OCI-LY7 (cell line): ENCODE results near the gene RPTN. TPM values are rescaled to one million over a fixed set of nuclear protein-coding genes. Genes with fewer than 3 reads are reported as not detected.
A peak's percentile ranks its signal among the peaks of the same experiment; 100 is the strongest.

ENCODE experiments used
- BruUV-seq: library from RNA; stranded (reverse); fragments of 400-500 nt; replicated peaks from 2 replicates; lab custom pipeline; 2021; lab: Mats Ljungman, UMichigan
- CTCF ChIA-PET: fragments of 300-600 bp; sonication (Branson Sonifier 250); formaldehyde crosslinking; loops from one replicate; lab custom pipeline; 2022; ENCODE audit warnings: antibody characterized with exemption; ENCODE audit not compliant: unreplicated experiment; lab: Charles Lee
- POLR2A ChIA-PET: fragments of 300-600 bp; sonication (Branson Sonifier 250); formaldehyde crosslinking; loops from one replicate; lab custom pipeline; 2022; ENCODE audit warnings: antibody characterized with exemption; lab: Charles Lee
- DNase-seq: peaks from one replicate; pipeline ENCODE4 v3.0.0-alpha.2; 2015; ENCODE audit warnings: low spot score
- H2AFZ ChIP-seq: fragments of 200-600 bp; sonication (generic), shearing (Covaris generic); 2 replicates; pipeline ENCODE4 v1.6.1; 2014; ENCODE audit warnings: mild to moderate bottlenecking, antibody characterized with exemption, low read length, moderate library complexity
- H3K27ac ChIP-seq: fragments of 200-600 bp; sonication (generic); 2 replicates; pipeline ENCODE4 v1.5.1; 2014; ENCODE audit warnings: mixed run types, low read depth, mild to moderate bottlenecking, moderate library complexity, low read length, inconsistent platforms; ENCODE audit not compliant: poor library complexity, severe bottlenecking
- H3K36me3 ChIP-seq: fragments of 200-600 bp; sonication (generic); 2 replicates; pipeline ENCODE4 v1.6.1; 2014; ENCODE audit warnings: mild to moderate bottlenecking, antibody characterized with exemption, low read length, moderate library complexity, mixed read lengths; ENCODE audit not compliant: insufficient read depth
- H3K4me1 ChIP-seq: fragments of 200-600 bp; sonication (generic); 2 replicates; pipeline ENCODE4 v1.5.1; 2014; ENCODE audit warnings: mild to moderate bottlenecking, low read length; ENCODE audit not compliant: insufficient read depth, poor library complexity, severe bottlenecking
- H3K4me2 ChIP-seq: fragments of 200-600 bp; sonication (generic); 2 replicates; pipeline ENCODE4 v1.6.1; 2014; ENCODE audit warnings: mild to moderate bottlenecking, low read length
- H3K4me3 ChIP-seq: fragments of 200-600 bp; sonication (generic); 2 replicates; pipeline ENCODE4 v1.5.1; 2014; ENCODE audit warnings: mild to moderate bottlenecking, low read depth, low read length; ENCODE audit not compliant: poor library complexity, severe bottlenecking
- H3K79me2 ChIP-seq: fragments of 200-600 bp; sonication (generic); 2 replicates; pipeline ENCODE4 v1.6.1; 2016; ENCODE audit warnings: low read depth, mild to moderate bottlenecking, low read length, moderate library complexity, mixed read lengths; ENCODE audit not compliant: insufficient read depth
- H3K9me2 ChIP-seq: fragments of 200-600 bp; sonication (generic); 2 replicates; pipeline ENCODE4 v1.6.1; 2016; ENCODE audit warnings: mild to moderate bottlenecking, low read length, mixed read lengths; ENCODE audit not compliant: insufficient read depth
- H3K9me3 ChIP-seq: fragments of 200-600 bp; sonication (generic); 2 replicates; pipeline ENCODE4 v1.6.1; 2014; ENCODE audit warnings: mild to moderate bottlenecking, mixed run types, low read length, mixed read lengths
- H4K20me1 ChIP-seq: fragments of 200-600 bp; sonication (generic); 2 replicates; pipeline ENCODE4 v1.6.1; 2014; ENCODE audit warnings: mild to moderate bottlenecking, antibody characterized with exemption, low read length, moderate library complexity, mixed read lengths; ENCODE audit not compliant: insufficient read depth
- EZH2phosphoT487 ChIP-seq: fragments of 200-600 bp; sonication (generic); IDR thresholded peaks from 2 replicates; pipeline ENCODE4 v1.6.1; 2018; ENCODE audit warnings: low read depth, borderline replicate concordance, mild to moderate bottlenecking, mixed run types, antibody characterized with exemption, low read length, moderate library complexity, mixed read lengths
- intact Hi-C: fragments of 100-400 bp; cut with micrococcal nuclease; formaldehyde crosslinking; loops from one replicate; pipeline ENCODE4 v1.10.0; 2022; ENCODE audit not compliant: unreplicated experiment
- total RNA-seq, 2 experiments: library from RNA; depleted of rRNA in 1 of 2; stranded (reverse); fragments of >200 nt in 1 of 2; shearing (Covaris generic) in 1 of 2; gene quantifications; 2 replicates each; pipeline ENCODE4 v1.2.3, GENCODE V29; 2014 to 2022
- TF ChIP-seq, protein P1 (sequence below): fragments of 200-600 bp; sonication (generic); conservative IDR thresholded peaks from 2 replicates; pipeline ENCODE4 v1.5.1; 2014; ENCODE audit warnings: mild to moderate bottlenecking, antibody characterized with exemption, low read length, moderate library complexity, mixed read lengths

Gene RPTN
- total RNA-seq, 2 experiments from 2014 or later: not detected

DNA sequence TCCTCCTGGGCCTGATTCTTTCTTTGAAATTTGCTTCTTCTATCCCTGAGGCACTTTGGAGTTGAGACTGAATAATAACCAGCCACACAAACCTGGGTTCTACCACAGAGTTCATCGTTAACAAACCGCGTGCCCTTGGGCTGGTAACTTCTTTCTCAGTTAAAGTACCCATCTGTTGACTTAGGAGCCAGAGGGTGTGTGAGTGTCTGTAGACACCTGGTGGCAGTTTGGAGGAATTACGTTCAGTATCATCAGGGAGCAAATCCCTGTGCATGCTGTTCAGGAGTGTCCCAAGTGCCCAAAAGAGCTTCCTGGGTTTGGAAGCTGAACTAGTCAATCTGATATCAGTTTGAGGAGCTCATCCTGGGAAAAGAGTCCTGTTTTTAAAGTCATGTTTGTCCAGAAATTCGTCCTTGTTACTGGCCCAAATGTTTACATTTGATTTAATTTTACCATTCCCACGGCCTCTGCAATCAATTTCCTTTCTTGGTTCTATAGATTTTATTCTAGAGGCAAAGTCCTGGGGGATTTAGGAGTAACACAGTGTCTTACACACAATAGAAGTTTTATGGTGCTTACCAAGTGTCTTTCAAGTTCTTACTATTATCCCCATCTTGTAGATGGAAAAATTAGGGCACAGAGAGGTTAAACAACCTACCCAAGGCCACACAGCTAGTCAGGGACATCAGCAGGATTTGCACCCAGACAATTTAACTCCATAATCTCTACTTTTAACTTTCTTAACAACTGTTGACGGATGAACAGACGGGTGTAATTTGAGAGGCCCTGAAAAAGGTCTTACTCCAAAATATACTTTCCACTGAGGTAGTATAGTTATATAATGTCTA lies 26.7 kb upstream of the RPTN start:
- no TSS peak for BruUV-seq
- intact Hi-C loops: loop anchor here (1.0 to 10.0 kb wide), 4 partner anchors 43 to 257 kb away; no protein-coding TSS in a partner anchor
- H3K27ac ChIP-seq: no peak overlapping the region
- no peak overlapping the region for H2AFZ ChIP-seq
- TF ChIP-seq, protein P1, sequence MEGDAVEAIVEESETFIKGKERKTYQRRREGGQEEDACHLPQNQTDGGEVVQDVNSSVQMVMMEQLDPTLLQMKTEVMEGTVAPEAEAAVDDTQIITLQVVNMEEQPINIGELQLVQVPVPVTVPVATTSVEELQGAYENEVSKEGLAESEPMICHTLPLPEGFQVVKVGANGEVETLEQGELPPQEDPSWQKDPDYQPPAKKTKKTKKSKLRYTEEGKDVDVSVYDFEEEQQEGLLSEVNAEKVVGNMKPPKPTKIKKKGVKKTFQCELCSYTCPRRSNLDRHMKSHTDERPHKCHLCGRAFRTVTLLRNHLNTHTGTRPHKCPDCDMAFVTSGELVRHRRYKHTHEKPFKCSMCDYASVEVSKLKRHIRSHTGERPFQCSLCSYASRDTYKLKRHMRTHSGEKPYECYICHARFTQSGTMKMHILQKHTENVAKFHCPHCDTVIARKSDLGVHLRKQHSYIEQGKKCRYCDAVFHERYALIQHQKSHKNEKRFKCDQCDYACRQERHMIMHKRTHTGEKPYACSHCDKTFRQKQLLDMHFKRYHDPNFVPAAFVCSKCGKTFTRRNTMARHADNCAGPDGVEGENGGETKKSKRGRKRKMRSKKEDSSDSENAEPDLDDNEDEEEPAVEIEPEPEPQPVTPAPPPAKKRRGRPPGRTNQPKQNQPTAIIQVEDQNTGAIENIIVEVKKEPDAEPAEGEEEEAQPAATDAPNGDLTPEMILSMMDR: peak; percentile 84
- TF ChIP-seq EZH2phosphoT487: no peak
- no peaks in the 10 kb centered on the region for H3K4me1 ChIP-seq
- peak; percentile 58 for DNase-seq
- no peak overlapping the region for H3K4me2 ChIP-seq
- H3K9me3 ChIP-seq: no peaks in the 10 kb centered on the region
- no peaks in the 10 kb centered on the region for H3K36me3 ChIP-seq
- CTCF ChIA-PET: interaction anchor here (1.0 kb wide), 1 partner anchor 131 kb away, joined by 4 read pairs; no protein-coding TSS in a partner anchor
- no peak overlapping the region for H3K4me3 ChIP-seq
- POLR2A ChIA-PET: no interaction called here
- no peaks in the 10 kb centered on the region for H3K9me2 ChIP-seq
- H3K79me2 ChIP-seq: no peaks in the 10 kb centered on the region
- no peaks in the 10 kb centered on the region for H4K20me1 ChIP-seq

DNA sequence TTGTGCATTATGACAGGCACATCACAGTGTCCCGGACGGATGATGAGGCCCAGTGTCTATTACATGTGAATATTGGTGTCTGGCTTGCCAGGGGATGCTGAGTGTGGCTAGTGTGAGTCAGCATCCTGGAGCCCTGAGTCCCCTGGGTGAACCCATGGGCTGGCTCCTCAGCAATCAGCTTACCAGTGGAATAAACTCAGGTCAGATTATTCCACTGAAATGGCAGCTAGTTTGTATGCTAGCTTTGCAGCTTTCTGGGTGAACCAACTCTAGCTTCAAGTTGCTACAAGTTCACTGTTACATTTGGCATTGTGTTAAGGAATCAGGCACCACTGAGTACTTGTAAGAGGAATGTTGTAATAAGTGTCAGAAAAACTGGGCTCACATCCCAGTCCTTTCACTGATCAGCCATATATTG lies 23.9 kb upstream of the RPTN start:
- H3K4me1 ChIP-seq: no peaks in the 10 kb centered on the region
- intact Hi-C loops: loop anchor here (10.0 kb wide), 1 partner anchor 248 kb away; no protein-coding TSS in a partner anchor
- TF ChIP-seq, protein P1: no peak
- TF ChIP-seq EZH2phosphoT487: no peak
- H3K27ac ChIP-seq: no peak overlapping the region
- H4K20me1 ChIP-seq: no peaks in the 10 kb centered on the region
- H3K4me3 ChIP-seq: no peak overlapping the region
- no peak overlapping the region for H3K4me2 ChIP-seq
- DNase-seq: no peak
- H3K79me2 ChIP-seq: no peaks in the 10 kb centered on the region
- no peaks in the 10 kb centered on the region for H3K9me2 ChIP-seq
- no TSS peak for BruUV-seq
- ChIA-PET CTCF (no interaction called here), POLR2A (no interaction called here)
- no peaks in the 10 kb centered on the region for H3K36me3 ChIP-seq
- H3K9me3 ChIP-seq: no peaks in the 10 kb centered on the region
- H2AFZ ChIP-seq: no peak overlapping the region

DNA sequence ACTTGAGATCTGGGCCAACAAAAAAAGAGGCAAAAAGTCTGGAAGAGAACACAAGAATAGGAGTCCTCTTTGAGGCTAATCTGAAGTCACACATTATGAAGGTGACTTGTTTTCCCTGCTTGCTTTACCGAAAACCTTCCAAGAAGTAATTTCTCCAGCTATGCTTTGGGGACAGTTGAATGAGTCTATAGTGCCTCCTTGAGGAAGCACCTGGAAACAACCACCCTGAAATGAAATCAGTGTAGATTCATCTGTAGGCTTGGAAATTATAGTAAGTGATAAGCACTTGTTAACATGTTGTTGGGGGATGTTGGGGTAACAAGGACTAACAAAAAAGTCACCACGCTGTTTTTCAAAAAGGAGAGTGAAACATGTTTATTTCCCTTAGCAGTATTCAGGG lies 23.4 kb upstream of the RPTN start:
- Histone ChIP-seq H3K9me3 (no peaks in the 10 kb centered on the region), H4K20me1 (no peaks in the 10 kb centered on the region), H3K4me1 (no peaks in the 10 kb centered on the region), H3K4me2 (no peak overlapping the region), H3K9me2 (no peaks in the 10 kb centered on the region), H3K27ac (no peak overlapping the region), H3K79me2 (no peaks in the 10 kb centered on the region), H3K4me3 (no peak overlapping the region), H3K36me3 (no peaks in the 10 kb centered on the region), H2AFZ (no peak overlapping the region)
- ChIA-PET POLR2A (no interaction called here), CTCF (no interaction called here)
- TF ChIP-seq EZH2phosphoT487: no peak
- TF ChIP-seq, protein P1: peak; percentile 51
- no TSS peak for BruUV-seq
- intact Hi-C loops: loop anchor here (10.0 kb wide), 1 partner anchor 248 kb away; no protein-coding TSS in a partner anchor
- DNase-seq: no peak
